Stimulated activated CD4-positive, alpha-beta T cell treated with anti-CD3 and anti-CD28 coated beads, TNF-alpha, amount 100 ng/mL, for 48 hours (primary cell): ENCODE results near the gene MCMBP.
"Not testable (repeated sequence)": the region's sequence is repeated elsewhere in the genome, so short reads cannot be mapped to it uniquely, and the experiment has no call there.

Experiments
- DNase-seq, 3 donors: peaks; one replicate each; pipeline ENCODE4 v3.0.0-alpha.2; 2020; ENCODE audit warnings: low read depth in 3 of 3

Gene MCMBP

DNA sequence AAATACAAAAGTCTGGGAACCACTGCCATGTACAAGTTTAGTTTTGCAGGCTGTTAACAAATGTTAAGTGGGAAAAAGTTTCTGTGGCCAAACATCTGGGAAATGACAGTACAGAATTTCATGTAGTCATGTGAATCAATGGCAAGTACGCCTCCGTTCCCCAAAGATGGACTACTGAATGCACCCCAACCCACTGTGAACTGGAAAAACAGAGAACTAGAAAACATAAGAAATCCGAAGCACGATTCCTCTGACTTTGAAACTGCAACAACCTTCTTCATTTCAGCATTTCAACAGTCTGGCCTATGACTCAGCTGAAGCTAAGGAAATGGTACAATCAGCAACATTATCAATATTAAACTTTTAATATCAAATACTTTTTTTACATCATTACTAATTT is 41.8 kb downstream of the MCMBP start:
- no peak for DNase-seq

DNA sequence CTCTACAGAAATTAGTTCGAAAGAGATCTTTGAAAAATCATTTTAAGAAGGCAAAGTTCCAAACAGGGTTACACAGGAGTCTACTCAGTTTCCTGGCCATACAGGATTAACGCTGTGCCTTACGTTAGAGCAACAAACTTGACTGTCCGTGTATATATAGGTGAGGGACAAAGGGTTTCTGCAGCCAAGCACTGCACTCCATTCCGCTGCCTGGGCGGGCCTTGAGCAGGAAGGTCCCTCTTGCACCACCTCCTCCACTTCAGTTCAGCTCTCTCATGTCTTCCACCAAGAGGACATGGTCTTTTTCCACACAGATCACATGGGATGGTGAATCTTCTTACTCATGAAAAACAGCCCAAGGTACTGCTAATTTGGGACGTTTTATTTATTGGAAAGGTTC is 43.2 kb downstream of the MCMBP start:
- no peak for DNase-seq

DNA sequence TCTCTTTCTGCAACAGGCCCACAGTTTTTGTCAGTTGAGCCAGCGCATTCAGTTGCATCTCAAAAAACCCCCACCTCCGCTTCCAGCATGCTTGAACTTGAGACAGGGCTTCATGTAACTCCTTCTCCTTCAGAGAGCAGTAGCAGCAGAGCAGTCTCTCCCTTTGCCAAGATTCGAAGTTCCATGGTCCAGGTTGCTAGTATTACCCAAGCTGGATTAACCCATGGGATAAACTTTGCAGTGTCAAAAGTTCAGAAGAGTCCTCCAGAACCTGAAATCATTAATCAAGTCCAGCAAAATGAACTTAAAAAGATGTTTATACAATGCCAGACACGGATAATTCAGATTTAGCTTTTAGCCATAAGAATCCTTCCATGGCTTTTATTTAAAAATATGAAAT is 45.2 kb downstream of the MCMBP start:
- no peak for DNase-seq

DNA sequence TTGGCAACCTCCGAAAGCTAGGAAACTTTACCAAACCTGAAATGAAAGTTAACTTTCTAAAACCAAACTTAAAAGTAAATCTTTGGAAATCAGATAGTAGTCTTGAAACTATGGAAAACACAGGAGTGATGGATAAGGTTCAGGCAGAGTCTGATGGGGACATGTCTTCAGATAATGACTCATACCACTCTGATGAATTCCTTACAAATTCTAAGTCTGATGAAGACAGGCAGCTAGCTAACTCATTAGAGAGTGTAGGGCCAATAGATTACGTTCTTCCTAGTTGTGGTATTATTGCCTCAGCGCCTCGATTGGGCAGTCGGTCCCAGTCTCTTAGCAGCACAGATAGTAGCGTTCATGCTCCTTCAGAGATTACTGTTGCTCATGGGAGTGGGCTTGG is 45.9 kb downstream of the MCMBP start:
- DNase-seq = no peak

DNA sequence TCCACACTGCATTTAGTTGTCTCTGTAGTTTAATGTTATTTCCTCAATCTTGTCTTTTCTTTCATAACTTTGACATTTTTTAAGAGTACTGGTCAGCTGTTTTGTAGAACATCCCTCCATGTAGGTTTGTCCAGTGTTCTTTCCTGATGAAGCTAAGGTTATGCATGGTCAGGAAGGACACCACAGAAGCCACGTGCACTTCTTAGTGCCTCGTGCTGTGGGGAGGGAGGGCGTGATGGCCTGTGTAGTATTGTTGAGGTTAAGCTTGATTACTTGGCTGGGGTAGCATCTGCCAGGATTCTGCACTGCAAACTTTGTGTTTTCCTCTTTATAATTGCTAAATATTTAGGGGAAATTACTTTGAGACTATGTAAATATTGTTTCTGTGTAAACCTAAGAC is 48.3 kb downstream of the MCMBP start:
- no peak for DNase-seq

DNA sequence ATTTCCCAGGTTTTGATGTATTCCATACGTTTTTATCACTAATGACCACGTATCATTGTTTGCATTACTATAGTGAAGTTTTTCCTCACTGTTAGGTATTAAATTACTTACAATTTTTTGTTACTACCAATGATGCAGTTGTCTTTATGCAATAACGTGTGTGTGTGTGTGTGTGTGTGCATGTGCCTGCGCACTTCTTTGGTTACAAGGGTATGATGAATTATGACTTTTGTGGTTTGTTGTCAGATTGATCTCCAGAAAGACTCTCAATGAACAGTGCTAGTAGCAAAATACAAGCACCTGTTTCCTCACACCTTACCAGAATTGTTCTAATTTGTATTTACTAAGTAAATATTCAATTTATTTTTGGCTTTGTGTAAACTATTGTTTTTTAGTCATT is 51.5 kb downstream of the MCMBP start:
- no peak for DNase-seq

DNA sequence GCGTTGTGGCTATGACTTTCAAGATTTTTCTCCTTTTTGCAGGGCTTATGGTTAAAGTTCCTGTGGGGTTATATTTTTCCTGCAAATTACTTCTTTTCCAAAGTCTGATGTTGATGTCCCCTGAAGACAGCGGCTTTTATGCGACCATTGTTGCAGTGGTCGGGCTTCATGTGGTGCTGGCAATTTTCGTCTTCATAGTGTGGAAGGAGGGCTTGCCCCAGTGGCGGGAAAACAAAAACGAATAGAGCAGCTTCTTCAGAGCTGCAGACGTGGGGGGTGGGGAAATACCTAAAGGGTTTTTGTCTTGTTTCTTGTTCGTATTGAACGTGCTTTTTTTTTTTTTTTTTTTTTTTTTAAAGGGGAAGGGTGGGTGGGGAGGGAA is 53.8 kb downstream of the MCMBP start:
- no peak for DNase-seq

DNA sequence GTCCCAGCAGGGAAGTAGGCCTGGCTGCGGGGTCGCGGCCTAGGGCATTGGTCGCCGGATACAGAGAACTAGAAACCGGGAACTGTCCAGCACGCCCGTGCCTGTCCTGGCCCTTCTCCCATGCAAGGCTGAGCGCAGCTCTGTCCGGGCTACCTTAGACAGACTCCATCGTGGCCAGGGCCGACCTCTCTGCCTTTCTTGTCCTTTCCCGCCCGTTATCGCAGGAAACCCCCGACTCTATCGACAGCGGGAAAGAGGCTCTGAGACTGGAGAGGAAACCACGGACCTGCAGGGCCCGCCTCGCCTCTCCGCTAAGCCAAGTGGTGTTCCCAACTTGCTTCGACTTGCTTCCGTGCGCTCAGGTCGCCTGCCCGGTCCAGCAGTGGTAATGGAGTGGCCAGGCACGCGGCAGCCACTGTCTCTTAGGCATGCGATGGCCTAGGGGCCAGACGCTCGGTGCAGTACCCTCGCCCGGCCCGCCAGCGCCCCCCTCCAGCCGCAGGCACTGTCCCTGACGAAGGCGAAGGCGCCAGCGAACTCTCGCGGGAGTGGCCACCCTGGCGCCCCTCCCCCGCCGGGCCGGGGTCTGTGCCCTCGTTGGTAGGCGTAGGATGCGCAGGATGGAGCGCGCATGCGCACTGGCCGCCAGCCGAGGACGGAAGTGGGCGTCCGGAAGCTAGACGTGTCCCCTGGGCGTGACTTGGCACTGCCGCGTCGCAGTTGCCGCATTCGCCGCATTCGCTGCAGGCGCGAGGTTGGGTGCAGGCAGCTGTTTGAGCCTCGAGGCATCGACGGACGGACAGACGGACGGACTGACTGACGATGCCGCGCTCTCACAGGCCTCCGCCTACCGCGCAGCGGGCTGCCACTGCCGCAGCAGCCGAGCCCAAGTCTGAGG is 54.4 kb downstream of the MCMBP start:
- DNase-seq = no peak

DNA sequence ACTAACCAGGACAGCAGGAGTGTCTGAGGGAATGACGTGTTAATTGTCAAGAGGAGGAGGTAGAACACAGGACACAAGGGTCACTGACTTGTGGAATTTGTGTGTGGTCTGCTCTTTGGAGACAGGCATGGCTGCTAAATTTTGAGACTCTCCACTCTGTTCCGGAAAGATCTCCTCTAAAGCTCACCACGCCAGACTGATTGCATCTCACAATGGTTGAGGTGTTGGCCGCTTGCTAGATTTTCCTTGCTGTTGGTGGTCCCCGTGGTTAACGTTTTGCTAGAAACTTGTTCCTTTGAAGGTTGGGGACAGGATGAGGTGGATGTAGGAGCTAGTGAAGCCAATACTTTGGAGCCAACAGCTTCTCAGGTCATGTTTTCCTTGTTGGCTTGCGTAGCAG is 57.0 kb downstream of the MCMBP start:
- no peak for DNase-seq

DNA sequence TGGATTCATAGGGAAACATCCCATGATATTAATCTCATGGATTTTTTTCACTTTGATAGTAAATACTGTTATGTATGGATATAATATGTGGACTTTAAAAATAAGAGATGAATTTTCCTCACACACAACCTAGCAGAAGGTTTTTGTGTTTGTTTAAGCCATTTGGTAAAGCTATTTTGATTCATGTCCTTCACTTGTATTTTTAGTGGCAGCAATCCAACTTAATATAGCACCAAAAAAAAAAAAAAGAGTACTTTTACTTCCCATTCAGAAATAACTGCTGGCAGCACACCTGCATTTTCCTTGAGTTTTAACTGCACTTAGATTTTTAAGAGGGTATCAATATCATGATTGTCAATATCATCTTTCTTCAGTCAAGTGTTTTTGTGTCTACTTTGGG is 60.0 kb downstream of the MCMBP start:
- no peak for DNase-seq

DNA sequence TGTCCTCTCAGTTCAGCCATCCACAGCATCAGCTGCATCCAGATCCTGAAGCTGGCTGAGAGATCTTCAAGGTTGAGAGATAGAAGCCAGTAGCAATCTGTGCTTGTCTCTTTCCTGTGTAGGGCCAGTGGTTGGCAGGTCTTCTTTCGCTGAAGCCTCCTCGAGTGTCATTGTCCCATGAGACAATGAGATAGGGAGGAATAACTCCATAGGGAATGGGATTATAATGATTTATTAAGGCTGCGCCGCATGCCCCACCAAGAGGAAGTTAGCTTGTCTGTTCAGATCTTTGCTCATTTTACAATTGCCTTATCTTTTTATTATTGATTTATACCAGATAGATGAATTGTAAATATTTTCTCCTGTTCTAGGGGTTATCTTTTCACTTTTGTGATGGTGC is 61.5 kb downstream of the MCMBP start:
- DNase-seq = no peak

DNA sequence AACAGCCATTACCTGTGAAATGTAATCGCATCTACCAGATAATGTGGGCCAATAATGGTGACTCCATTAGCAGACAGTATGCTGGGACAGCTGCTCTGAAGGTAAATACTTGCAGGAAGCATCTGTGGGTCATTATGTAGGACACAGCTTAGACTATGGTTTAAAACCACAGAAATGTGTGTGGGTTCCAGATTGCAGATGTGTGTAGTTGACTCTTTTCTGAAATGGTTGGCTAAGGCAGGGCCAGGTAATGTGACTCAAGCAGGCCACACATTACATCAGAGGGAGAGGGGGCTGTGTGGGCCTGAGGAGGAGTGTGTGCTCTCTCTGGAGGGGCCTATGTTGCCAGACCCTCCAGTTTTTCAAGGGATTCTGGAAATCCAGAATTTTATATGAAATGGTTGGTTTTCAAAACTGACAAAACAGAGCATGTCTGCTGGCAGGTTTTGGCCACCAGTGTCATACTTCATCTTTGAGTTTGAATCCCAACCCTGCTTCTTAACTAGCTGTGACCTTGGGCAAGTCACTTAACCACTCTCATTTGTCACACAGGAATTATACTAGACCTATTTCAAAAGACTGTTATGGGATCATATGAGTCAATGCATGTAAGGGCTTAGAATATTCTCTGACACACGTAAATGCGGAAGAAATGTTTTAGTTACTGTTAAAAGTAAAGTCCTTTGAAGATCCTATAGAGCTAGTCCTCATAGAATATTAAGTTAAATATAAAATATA is 64.5 kb downstream of the MCMBP start:
- no peak for DNase-seq

DNA sequence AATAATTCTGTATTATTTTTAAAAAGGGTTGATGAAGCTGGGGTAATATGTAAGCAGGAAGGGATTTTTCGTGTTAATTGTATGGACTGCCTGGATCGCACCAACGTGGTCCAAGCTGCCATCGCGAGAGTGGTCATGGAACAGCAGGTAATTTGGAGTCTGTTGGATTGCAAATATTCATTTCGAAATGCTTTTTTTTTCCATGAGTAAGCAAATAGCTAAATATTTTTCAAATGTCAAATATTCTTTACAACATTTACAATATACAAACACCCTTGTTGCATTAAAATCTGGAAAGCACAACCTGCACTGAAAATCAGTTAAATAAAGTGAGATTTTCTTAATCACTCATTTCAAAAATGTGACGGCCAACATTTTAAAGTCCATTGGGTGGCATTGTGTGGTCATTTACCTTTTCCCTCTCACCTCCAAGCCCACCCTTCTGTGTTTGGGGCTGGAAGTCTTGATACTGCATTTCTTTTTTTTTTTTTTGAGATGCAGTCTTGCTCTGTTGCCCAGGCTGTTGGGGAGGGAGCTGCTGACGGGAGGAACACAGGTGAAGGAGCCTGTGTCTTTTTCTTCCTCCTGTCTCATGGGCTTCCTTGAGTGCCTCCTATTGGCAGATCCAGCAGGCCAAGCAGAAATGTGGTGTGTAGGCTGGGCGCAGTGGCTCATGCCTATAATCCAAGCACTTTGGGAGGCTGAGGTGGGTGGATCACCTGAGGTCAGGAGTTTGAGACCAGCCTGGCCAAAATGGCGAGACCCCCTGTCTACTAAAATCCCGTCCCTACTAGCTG is 66.1 kb downstream of the MCMBP start:
- DNase-seq = no peak

DNA sequence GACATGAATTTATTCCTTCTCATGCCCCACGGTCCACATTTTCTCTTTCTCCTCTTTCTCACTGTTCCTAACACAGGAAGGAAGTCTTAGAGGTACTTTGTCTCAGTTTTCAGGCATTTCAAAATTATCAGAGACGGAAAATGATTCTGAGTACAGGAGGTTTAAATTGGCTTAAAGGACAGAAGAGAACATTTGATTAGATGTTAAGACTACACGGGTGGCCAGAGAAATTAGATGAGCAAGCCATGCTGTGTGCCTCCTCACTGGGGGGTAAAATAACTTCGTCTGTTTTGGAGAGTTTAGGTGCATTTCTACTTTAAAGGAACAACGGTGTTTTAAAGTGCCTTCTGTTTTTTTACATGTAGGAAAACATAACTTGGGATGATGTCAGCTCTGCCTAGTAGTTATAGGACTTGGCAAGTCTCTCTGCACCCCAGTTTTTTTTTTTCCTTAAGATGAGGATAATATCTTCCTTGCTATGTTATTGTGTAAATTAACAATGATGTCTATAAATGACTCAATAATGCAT is 66.9 kb downstream of the MCMBP start:
- no peak for DNase-seq

DNA sequence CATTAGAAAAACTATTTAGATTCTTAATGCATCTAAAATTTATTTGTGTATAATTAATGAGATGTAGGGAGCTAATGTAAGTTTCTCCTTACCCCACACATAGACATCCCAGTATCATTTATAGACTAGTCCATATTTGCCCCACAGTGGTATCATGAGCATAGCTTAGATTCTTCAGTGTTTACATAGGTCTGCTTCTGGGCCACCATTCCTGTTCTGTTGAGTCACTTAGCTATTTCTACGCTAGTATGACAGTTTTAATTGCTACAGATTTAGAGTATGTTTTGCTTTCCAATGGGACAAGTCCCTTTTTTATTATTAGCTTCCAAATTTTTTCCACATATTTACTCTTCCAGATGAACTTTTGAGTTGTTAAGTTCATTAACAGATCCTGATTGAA is 69.4 kb downstream of the MCMBP start:
- no peak for DNase-seq

DNA sequence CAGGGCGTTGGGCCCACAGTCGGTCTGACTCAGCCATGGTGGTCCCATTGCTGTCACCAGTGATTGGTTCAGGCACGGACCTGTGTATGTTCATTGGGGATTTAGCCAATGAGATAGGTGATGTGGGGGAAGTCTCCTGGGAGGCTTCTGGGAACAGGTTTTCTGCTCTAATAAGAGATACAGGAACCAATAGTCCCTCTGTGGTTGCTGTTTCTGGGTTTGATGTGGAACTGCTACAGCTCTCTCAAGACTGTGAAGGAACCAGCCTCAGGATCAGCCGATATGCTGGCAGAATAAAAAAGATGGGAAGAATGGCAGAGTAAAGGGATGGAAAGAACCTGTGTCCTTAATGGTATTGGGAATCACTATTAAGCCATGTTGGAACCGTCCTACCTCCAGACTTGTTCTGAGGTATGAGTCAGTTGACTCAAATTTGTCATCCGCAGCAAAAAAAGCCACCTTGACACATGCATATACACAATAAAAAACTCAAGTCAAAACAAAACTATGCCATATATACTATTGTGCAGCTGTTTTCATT is 70.6 kb downstream of the MCMBP start:
- DNase-seq = no peak

DNA sequence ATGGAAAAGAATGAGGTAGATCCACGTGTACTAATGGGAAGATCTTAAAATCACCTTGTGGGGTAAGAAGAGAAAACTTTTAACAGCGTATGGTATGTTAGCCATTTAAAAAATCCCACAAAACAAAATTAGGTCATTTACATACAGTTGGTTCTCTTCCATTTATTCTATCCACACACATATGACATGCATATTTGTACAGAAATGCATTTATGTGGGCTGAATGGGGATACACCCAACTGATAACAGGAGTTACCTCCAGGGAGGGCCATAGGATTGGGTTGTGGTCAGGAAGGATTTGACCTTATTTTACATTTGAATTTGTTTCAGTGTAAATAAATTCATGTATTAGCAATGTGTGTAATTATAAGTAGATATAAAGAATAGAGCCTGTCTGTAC is 71.5 kb downstream of the MCMBP start:
- DNase-seq = no peak

DNA sequence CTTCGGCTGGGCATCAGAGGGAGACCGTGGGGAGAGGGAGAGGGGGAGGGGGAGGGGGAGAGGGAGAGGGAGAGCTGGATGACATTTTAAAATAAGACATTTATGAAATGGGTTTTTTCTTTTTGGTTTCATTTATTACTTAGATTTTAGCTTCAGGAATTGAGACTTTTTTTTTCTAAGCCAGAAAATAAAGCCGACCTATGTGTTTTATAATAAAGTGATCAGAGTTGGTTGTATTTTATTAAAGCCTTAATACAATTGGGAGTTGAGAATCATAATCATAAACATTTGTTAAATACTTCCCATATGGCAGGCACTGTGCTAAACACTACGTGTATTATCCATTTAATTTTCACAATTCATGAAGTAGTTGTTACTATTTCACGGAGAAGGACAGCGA is 76.6 kb downstream of the MCMBP start:
- DNase-seq = no peak

DNA sequence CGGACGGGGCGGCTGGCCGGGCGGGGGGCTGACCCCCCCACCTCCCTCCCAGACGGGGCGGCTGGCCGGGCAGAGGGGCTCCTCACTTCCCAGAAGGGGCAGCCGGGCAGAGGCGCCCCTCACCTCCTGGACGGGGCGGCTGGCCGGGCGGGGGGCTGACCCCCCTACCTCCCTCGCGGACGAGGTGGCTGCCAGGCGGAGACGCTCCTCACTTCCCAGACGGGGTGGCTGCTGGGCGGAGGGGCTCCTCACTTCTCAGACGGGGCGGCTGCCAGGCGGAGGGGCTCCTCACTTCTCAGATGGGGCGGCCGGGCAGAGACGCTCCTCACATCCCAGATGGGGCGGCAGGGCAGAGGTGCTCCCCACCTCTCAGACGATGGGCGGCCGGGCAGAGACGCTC is 77.5 kb downstream of the MCMBP start:
- DNase-seq = not testable (repeated sequence)

DNA sequence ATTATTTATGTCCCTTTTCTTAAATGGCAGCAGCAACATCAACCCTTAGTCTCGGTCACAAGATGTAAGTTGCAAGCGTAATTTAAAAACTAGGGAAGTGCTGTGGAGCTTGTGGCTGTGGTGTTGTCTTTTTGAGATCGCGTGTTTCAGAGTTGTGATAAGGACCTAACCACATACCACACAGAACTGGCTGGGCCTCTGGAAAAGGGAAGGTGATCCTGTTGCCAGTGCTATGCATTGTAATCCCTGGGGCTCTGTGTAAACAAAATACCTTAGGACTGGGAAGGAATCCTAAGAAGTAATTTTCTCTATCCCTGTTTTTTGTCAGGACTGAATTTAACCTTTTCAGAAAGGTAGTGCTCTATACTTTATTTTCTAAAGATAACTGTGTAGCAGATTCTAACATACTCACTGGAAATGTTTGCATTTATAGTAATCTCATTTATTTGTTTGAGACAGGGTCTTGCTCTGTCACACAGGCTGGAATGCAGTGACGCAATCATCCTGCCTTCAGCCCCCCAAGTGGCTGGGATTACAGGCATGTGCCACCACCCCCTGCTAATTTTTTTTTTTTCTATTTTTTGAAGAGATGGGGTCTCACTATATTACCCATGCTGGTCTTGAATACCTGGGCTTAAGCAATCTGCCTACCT is 86.4 kb downstream of the MCMBP start:
- no peak for DNase-seq

DNA sequence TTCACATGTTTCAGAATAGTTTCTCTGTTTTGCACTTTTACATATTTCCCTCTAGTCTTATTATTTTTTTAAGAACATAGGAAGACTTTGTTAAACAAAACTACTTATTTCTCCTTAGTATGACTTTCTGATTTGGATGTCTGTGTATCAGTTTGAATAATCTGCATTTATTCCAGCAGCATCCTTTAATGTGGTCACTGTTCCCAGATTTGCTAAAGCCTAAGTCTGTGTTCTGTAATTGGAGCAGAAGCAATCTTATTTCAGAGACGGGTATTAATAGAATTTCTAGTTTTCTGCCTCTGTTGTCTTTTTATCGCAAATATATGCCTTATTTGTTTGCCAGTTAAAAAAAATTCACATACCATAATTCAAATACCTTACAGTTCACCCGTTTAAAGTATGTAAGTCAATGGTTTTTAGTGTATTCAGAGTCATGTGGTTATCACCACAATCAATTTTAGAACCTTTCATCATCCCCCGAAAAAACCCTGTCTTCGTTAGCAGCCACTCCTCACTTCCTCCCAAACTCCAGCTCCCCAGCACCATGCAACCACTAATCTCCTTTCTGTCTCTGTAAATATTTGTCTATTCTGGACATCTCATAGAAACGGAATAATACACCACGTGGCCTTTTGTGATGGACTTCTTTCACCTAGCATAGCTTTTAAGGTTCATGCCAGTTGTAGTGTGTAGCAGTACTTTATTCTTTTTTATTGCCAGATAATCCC is 88.1 kb downstream of the MCMBP start:
- no peak for DNase-seq
